ENCODE measurements around the gene EPPIN.
"Not testable (repeated sequence)": the region's sequence is repeated elsewhere in the genome, so short reads cannot be mapped to it uniquely, and the experiment has no call there.

The EPPIN gene

GRCh38 chr20:45547206-45547770 is at the start of gene EPPIN:
EPPIN (minus strand) TSS chr20:45547401; CDS start chr20:45547357, 44 bp downstream.
- DNase-seq = no peak

- no peak for DNase-seq
Measured at GRCh38 chr20:45595235-45595634, 48.0 kb upstream of the EPPIN start.

GRCh38 chr20:45593498-45593897 is 46.3 kb upstream of the EPPIN start:
- DNase-seq = no peak

- peak; percentile 19 to 66 for DNase-seq
Measured at GRCh38 chr20:45592574-45593189, 45.5 kb upstream of the EPPIN start.

- DNase-seq = no peak
Measured at GRCh38 chr20:45589725-45590124, 42.5 kb upstream of the EPPIN start.

GRCh38 chr20:45588800-45589199 is 41.6 kb upstream of the EPPIN start:
- DNase-seq = no peak

GRCh38 chr20:45585986-45586385 is 38.8 kb upstream of the EPPIN start:
- DNase-seq = not testable (repeated sequence)

GRCh38 chr20:45584294-45584693 is 37.1 kb upstream of the EPPIN start:
- not testable (repeated sequence) for DNase-seq

GRCh38 chr20:45583502-45583901 is 36.3 kb upstream of the EPPIN start:
- no peak for DNase-seq

GRCh38 chr20:45581702-45582101 is 34.5 kb upstream of the EPPIN start:
- DNase-seq = no peak

GRCh38 chr20:45579184-45579583 is 32.0 kb upstream of the EPPIN start, which contains the start of gene WFDC8:
WFDC8 (minus strand) TSS chr20:45579284; CDS start chr20:45579247, 37 bp downstream.
- DNase-seq = no peak

GRCh38 chr20:45578231-45578630 is 31.0 kb upstream of the EPPIN start:
- no peak for DNase-seq

- DNase-seq = no peak
Measured at GRCh38 chr20:45576995-45577394, 29.8 kb upstream of the EPPIN start.

- DNase-seq = no peak
Measured at GRCh38 chr20:45575931-45576330, 28.7 kb upstream of the EPPIN start.

- DNase-seq = not testable (repeated sequence)
Measured at GRCh38 chr20:45569650-45570049, 22.4 kb upstream of the EPPIN start.

GRCh38 chr20:45564760-45565276 is 17.6 kb upstream of the EPPIN start:
- DNase-seq = no peak

- no peak for DNase-seq
Measured at GRCh38 chr20:45555198-45555597, 8.0 kb upstream of the EPPIN start.

GRCh38 chr20:45552456-45552855 is 5.3 kb upstream of the EPPIN start:
- DNase-seq = no peak

- DNase-seq = no peak
Measured at GRCh38 chr20:45550765-45551164, 3.6 kb upstream of the EPPIN start.

- no peak for DNase-seq
Measured at GRCh38 chr20:45548410-45548809, 1.2 kb upstream of the EPPIN start.

GRCh38 chr20:45545754-45546453 is 1.3 kb downstream of the EPPIN start:
- DNase-seq = peak in 1 of 2 experiments; percentile 24

GRCh38 chr20:45545351-45545750 is 1.9 kb downstream of the EPPIN start:
- no peak for DNase-seq

GRCh38 chr20:45539382-45539781 is 7.8 kb downstream of the EPPIN start, which contains the start of gene WFDC6:
WFDC6 (minus strand) TSS chr20:45539482; CDS start chr20:45539407, 75 bp downstream.
- no peak for DNase-seq

Measured in NCI-H524 (cell line).